H1 (cell line): ENCODE data around the gene LAX1. TPM values are rescaled to one million over a fixed set of nuclear protein-coding genes. Genes with fewer than 3 reads are reported as not detected.
A peak's percentile ranks its signal among the peaks of the same experiment; 100 is the strongest.

Experiments used
- ASH2L ChIP-seq: fragments of 200-600, 300-600 bp; sonication (generic); IDR thresholded peaks from one replicate; pipeline ENCODE4 v1.7.1; 2017; ENCODE audit warnings: low read length
- ATF3 ChIP-seq: IDR thresholded peaks from 2 replicates; pipeline ENCODE4 v1.6.1; 2011; ENCODE audit warnings: low read depth, mild to moderate bottlenecking, low read length; ENCODE audit not compliant: insufficient read depth
- CREB1 ChIP-seq: IDR thresholded peaks from 2 replicates; pipeline ENCODE4 v1.6.1; 2012; ENCODE audit warnings: inconsistent platforms
- CTBP2 ChIP-seq: IDR thresholded peaks from 2 replicates; pipeline ENCODE4 v1.7.0; 2011; ENCODE audit warnings: borderline replicate concordance, mild to moderate bottlenecking, moderate library complexity, mixed read lengths, low read length; ENCODE audit not compliant: insufficient read depth, insufficient read length
- EZH2 ChIP-seq: fragments of 200-600 bp; sonication (generic); IDR thresholded peaks from 2 replicates; pipeline ENCODE4 v1.7.1; 2012; ENCODE audit warnings: low read depth, mild to moderate bottlenecking, moderate library complexity, low read length, inconsistent platforms; ENCODE audit not compliant: severe bottlenecking
- GABPA ChIP-seq: IDR thresholded peaks from 2 replicates; pipeline ENCODE4 v1.6.1; 2011; ENCODE audit warnings: mild to moderate bottlenecking, low read length, moderate library complexity, borderline replicate concordance; ENCODE audit not compliant: insufficient read depth
- GTF2F1 ChIP-seq: IDR thresholded peaks from 2 replicates; pipeline ENCODE4 v1.6.1; 2012; ENCODE audit warnings: low read depth, low read length, improper control_type of control experiment, borderline replicate concordance
- JUND ChIP-seq: IDR thresholded peaks from 2 replicates; pipeline ENCODE4 v1.6.1; 2011; ENCODE audit warnings: mild to moderate bottlenecking, improper control_type of control experiment, low read length
- NRF1 ChIP-seq: IDR thresholded peaks from 2 replicates; pipeline ENCODE4 v1.6.1; 2011; ENCODE audit warnings: mild to moderate bottlenecking, low read depth, low read length, improper control_type of control experiment
- PHF8 ChIP-seq: fragments of 200-600 bp; sonication (generic); conservative IDR thresholded peaks from 2 replicates; pipeline ENCODE4 v1.7.1; 2012; ENCODE audit warnings: low read depth, mild to moderate bottlenecking, inconsistent platforms, low read length, moderate library complexity
- POLR2A ChIP-seq, 2 experiments: IDR thresholded peaks; 1 replicate in 1 of 2; 2 replicates in 1 of 2; pipeline ENCODE4 v1.6.1; 2011; ENCODE audit warnings: low read depth in 2 of 2, low read length in 2 of 2, mild to moderate bottlenecking in 2 of 2; ENCODE audit errors: control extremely low read depth in 1 of 2
- POLR2AphosphoS5 ChIP-seq: IDR thresholded peaks from 2 replicates; pipeline ENCODE4 v1.6.1; 2011; ENCODE audit warnings: low read depth, low read length
- POU5F1 ChIP-seq: IDR thresholded peaks from 2 replicates; pipeline ENCODE4 v1.6.1; 2011; ENCODE audit warnings: low read depth, mild to moderate bottlenecking, low read length, moderate library complexity
- RBBP5 ChIP-seq: IDR thresholded peaks from 2 replicates; pipeline ENCODE4 v1.7.1; 2012; ENCODE audit warnings: low read depth, mild to moderate bottlenecking, inconsistent platforms, low read length, moderate library complexity, borderline replicate concordance
- RXRA ChIP-seq: IDR thresholded peaks from 2 replicates; pipeline ENCODE4 v1.6.1; 2011; ENCODE audit warnings: low read depth, mild to moderate bottlenecking, low read length, moderate library complexity; ENCODE audit not compliant: insufficient read depth
- SIN3A ChIP-seq, 2 experiments: IDR thresholded peaks in 1 of 2; conservative IDR thresholded peaks in 1 of 2; 2 replicates each; pipeline ENCODE4 v1.6.1; 2011 to 2012; ENCODE audit warnings: low read length in 2 of 2, improper control_type of control experiment in 1 of 2, low read depth in 1 of 2, mild to moderate bottlenecking in 1 of 2
- SIRT6 ChIP-seq: IDR thresholded peaks from one replicate; pipeline ENCODE4 v1.7.1; 2012; ENCODE audit warnings: low read length, inconsistent platforms
- SIX5 ChIP-seq: IDR thresholded peaks from 2 replicates; pipeline ENCODE4 v1.6.1; 2011; ENCODE audit warnings: mild to moderate bottlenecking, low read depth, low read length
- SRF ChIP-seq: IDR thresholded peaks from 2 replicates; pipeline ENCODE4 v1.6.1; 2011; ENCODE audit warnings: mild to moderate bottlenecking, low read depth, low read length, moderate library complexity
- SUZ12 ChIP-seq: fragments of 200-600 bp; sonication (generic); IDR thresholded peaks from 2 replicates; pipeline ENCODE4 v1.6.1; 2012; ENCODE audit warnings: mild to moderate bottlenecking, inconsistent platforms, low read length, moderate library complexity, mixed read lengths
- TAF7 ChIP-seq: optimal IDR thresholded peaks from 2 replicates; pipeline ENCODE3; 2011; ENCODE audit warnings: low read depth, mild to moderate bottlenecking, inconsistent platforms, low read length, moderate library complexity, borderline replicate concordance
- TEAD4 ChIP-seq: IDR thresholded peaks from 2 replicates; pipeline ENCODE4 v1.6.1; 2012; ENCODE audit warnings: low read depth, low read length, inconsistent platforms, mixed read lengths
- YY1 ChIP-seq: IDR thresholded peaks from 2 replicates; pipeline ENCODE4 v1.6.1; 2011; ENCODE audit warnings: low read depth, mild to moderate bottlenecking, low read length
- polyA plus RNA-seq, 7 experiments: library from polyadenylated mRNA; depleted of rRNA in 3 of 7; stranded (reverse) in 5 of 7; unstranded in 2 of 7; fragments of >200 nt in 5 of 7; fragments of 200-250 nt in 2 of 7; gene quantifications; 1 replicate in 5 of 7; 2 replicates in 1 of 7; 4 replicates in 1 of 7; pipeline versions ENCODE4 v1.2.1 to v1.2.3, GENCODE V29; 2011 to 2013; ENCODE audit warnings: missing spikeins in 2 of 7, mixed read lengths in 2 of 7
- total RNA-seq: library from RNA; stranded (reverse); fragmentation: NEBNext Ultra II Directional; extraction: Animal tissue kit (Norgen Biotek cat#: 25700); gene quantifications from 2 replicates; pipeline ENCODE4 v1.2.1, GENCODE V29; 2021

Gene LAX1
- total and polyA plus RNA-seq, 2 of the 8 experiments (the other 6 are each of a cell fraction or from before 2014, with no cell fraction given): 0.11 TPM; not detected in 1

GRCh38 chr1:203795441-203796235 is 30.7 kb downstream of the LAX1 start, which contains the start of the genes ZBED6 and ZC3H11A (continued):
- TF ChIP-seq YY1 (peak; percentile 98), PHF8 (peak; percentile 59; the same call in 1 of the 2 replicates), ATF3 (peak; percentile 85), CREB1 (peak; percentile 79), POLR2A (IDR thresholded peaks at IDR 0.05; ENCODE audit: control extremely low read depth in 1 of 2, low read depth in 2 of 2, low read length in 2 of 2) (peak; percentile 69 to 90), POU5F1 (no peak), NRF1 (peak; percentile 7; the same call in 1 of the 2 replicates), RBBP5 (no peak; the same call in 1 of the 2 replicates), GTF2F1 (peak; percentile 77; the same call in 1 of the 2 replicates), POLR2AphosphoS5 (peak; percentile 82), ASH2L (peak; percentile 44), EZH2 (no peak), RXRA (no peak), SUZ12 (no peak), CTBP2 (no peak), JUND (no peak), SIX5 (peak; percentile 73), TAF7 (peak; percentile 17), SIN3A (conservative IDR thresholded peaks at IDR 0.05 in 1 of 2, IDR thresholded peaks at IDR 0.05 in 1 of 2; ENCODE audit: low read depth in 1 of 2, low read length in 2 of 2) (peak in 1 of 2 experiments; percentile 72; a peak in 2 of 4 replicates), GABPA (no peak), TEAD4 (0 out of 2 replicates have a peak, but pooled peaks have one; percentile 18), SIRT6 (no peak), SRF (no peak)
